ENCODE data around the gene PPP2R1A. TPM values are rescaled to one million over a fixed set of nuclear protein-coding genes. Genes with fewer than 3 reads are reported as not detected.

Gene PPP2R1A
- total RNA-seq, 4 donors from 2014 or later = 38.5 to 223 (median 134) TPM

DNA sequence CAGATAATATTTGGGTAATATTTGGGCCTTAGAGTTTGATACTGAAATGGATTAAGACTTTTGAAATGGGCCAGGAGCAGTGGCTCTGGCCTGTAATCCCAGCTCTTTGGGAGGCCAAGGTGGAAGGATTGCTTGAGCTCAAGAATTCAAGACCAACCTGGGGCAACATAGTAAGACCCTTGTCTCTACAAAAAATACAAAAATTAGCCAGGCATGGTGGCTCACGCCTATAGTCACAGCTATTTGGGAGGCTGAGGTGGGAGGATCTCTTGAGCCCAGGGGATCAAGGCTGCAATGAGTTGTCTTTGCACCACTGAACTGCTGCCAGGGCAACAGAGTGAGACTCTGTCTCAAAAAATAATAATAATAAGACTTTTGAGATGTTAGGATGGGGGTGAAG lies 17.5 kb upstream of the PPP2R1A start:
- H3K4me3 ChIP-seq = no peak overlapping the region
- no peak for DNase-seq
- H3K27ac ChIP-seq = peak overlapping the region; percentile 87 to 89
- intact Hi-C loops (cut with DNase I; ENCODE audit: low total_unique reads) = no loop called here
- no peaks in the 10 kb centered on the region for H3K4me1 ChIP-seq
- no peak for TF ChIP-seq POLR2A (IDR thresholded peaks at IDR 0.05)
- TF ChIP-seq, protein P1, sequence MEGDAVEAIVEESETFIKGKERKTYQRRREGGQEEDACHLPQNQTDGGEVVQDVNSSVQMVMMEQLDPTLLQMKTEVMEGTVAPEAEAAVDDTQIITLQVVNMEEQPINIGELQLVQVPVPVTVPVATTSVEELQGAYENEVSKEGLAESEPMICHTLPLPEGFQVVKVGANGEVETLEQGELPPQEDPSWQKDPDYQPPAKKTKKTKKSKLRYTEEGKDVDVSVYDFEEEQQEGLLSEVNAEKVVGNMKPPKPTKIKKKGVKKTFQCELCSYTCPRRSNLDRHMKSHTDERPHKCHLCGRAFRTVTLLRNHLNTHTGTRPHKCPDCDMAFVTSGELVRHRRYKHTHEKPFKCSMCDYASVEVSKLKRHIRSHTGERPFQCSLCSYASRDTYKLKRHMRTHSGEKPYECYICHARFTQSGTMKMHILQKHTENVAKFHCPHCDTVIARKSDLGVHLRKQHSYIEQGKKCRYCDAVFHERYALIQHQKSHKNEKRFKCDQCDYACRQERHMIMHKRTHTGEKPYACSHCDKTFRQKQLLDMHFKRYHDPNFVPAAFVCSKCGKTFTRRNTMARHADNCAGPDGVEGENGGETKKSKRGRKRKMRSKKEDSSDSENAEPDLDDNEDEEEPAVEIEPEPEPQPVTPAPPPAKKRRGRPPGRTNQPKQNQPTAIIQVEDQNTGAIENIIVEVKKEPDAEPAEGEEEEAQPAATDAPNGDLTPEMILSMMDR (IDR thresholded peaks at IDR 0.05) = no peak
- no peaks in the 10 kb centered on the region for H3K27me3 ChIP-seq
- no peaks in the 10 kb centered on the region for H3K36me3 ChIP-seq
- no peaks in the 10 kb centered on the region for H3K9me3 ChIP-seq

DNA sequence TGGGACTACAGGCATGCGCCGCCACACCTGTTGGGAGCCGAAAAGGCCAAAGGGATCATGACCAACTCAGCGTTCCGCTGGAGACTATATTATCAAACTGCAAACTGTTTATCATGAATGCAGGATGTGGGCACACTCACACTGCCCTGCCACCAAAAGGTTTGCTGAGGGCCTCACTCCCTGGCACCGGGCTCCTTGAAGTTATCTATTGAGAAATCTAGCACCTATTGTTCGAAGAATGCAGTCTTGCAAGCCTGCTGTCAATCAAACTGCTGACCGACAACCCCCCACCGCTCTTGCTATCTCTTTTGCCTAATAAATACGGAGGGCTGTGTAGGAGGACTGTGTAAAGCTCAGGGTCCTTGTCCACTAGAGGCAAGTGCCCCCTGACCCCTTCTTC lies 13.3 kb upstream of the PPP2R1A start:
- no peaks in the 10 kb centered on the region for H3K27me3 ChIP-seq
- H3K27ac ChIP-seq = no peak overlapping the region
- intact Hi-C loops (cut with DNase I; ENCODE audit: low total_unique reads) = no loop called here
- no peak for DNase-seq
- no peaks in the 10 kb centered on the region for H3K4me1 ChIP-seq
- no peaks in the 10 kb centered on the region for H3K36me3 ChIP-seq
- TF ChIP-seq POLR2A (IDR thresholded peaks at IDR 0.05) = no peak
- TF ChIP-seq, protein P1 (IDR thresholded peaks at IDR 0.05) = no peak
- no peak overlapping the region for H3K4me3 ChIP-seq
- no peaks in the 10 kb centered on the region for H3K9me3 ChIP-seq

DNA sequence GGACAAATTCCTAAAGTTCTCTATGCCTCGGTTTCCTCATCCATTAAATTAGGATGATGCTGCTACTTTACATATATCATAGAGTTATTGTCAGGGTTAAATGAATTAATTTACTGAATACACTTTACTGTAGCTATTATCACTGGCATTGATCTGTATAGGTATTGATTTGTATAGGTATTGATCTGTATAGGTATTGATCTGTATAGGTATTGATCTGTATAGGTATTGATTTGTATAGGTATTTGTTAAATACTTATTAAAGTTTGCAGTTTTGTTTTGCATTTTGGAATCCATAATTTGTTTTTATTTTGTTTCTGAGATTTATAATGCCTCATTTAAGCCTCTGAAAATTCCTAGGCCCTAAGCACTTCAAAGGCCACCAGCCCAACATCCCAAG lies 2.4 kb upstream of the PPP2R1A start:
- H3K27me3 ChIP-seq = no peaks in the 10 kb centered on the region
- intact Hi-C loops (cut with DNase I; ENCODE audit: low total_unique reads) = no loop called here
- TF ChIP-seq, protein P1 (IDR thresholded peaks at IDR 0.05) = no peak
- no peak for TF ChIP-seq POLR2A (IDR thresholded peaks at IDR 0.05)

DNA sequence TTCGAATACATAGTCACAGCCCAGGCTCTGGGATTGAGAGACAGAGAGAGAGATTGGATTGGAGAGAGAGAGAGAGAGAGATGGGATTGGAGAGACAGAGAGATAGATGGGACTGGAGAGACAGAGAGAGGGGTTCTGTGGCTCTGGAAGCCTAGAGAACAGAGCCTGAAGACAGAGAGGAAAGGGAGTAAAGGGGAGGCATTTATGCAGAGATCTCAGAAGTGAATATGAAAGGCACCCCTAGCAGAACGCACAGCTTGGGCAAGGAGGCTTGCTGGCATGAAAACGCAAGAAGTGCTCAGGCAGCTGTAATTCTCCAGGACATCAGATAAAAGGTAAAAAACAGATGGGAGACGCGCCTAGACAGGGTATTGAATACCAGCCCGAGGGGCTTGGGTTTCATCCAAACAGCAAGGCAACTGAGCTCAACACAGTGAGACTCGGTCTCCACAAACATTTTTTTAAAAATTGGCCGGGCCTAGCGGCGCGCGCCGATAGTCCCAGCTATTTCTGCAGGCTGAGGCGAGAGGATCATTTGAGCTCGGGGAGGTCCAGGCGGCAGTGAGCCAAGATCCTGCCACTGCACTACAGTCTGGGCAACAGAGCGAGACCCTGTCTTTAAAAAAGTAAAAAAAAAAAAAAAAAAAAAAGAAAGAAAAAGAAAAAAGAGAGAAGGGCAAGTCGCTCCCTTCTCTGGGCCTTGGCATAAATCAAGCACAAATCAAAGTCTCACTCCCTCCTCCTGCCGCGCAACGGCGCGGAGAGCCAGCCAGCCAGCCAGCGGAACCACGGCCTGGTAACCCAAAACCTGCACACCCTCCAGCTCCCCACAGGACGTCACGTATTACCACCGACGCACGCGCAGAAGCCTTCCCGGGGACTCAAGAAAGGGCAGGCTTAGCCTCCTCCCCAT lies 774 bp upstream of the PPP2R1A start:
- DNase-seq = no peak

More for the DNA sequence above, 2.4 kb upstream of the PPP2R1A start:
- no peak for DNase-seq
- Histone ChIP-seq H3K27ac (no peak overlapping the region), H3K36me3 (no peaks in the 10 kb centered on the region), H3K4me3 (no peak overlapping the region), H3K4me1 (peaks cover 0 to 15% of the 10 kb centered on the region in 2 donors), H3K9me3 (no peaks in the 10 kb centered on the region)

More for the DNA sequence above, 774 bp upstream of the PPP2R1A start:
- TF ChIP-seq, protein P1 (IDR thresholded peaks at IDR 0.05) = no peak
- peak; percentile 10 to 81 for TF ChIP-seq POLR2A (IDR thresholded peaks at IDR 0.05)
- intact Hi-C loops (cut with DNase I; ENCODE audit: low total_unique reads) = no loop called here
- Histone ChIP-seq H3K4me1 (peaks cover 0 to 21% of the 10 kb centered on the region in 2 donors), H3K9me3 (no peaks in the 10 kb centered on the region), H3K36me3 (no peaks in the 10 kb centered on the region), H3K4me3 (peak overlapping the region; percentile 38 to 48), H3K27me3 (no peaks in the 10 kb centered on the region), H3K27ac (peak overlapping the region; percentile 91 to 94)
